ENCODE measurements around the gene SHKBP1.
"Not testable (repeated sequence)": the region's sequence is repeated elsewhere in the genome, so short reads cannot be mapped to it uniquely, and the experiment has no call there.

The SHKBP1 gene, protein sequence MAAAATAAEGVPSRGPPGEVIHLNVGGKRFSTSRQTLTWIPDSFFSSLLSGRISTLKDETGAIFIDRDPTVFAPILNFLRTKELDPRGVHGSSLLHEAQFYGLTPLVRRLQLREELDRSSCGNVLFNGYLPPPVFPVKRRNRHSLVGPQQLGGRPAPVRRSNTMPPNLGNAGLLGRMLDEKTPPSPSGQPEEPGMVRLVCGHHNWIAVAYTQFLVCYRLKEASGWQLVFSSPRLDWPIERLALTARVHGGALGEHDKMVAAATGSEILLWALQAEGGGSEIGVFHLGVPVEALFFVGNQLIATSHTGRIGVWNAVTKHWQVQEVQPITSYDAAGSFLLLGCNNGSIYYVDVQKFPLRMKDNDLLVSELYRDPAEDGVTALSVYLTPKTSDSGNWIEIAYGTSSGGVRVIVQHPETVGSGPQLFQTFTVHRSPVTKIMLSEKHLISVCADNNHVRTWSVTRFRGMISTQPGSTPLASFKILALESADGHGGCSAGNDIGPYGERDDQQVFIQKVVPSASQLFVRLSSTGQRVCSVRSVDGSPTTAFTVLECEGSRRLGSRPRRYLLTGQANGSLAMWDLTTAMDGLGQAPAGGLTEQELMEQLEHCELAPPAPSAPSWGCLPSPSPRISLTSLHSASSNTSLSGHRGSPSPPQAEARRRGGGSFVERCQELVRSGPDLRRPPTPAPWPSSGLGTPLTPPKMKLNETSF

DNA sequence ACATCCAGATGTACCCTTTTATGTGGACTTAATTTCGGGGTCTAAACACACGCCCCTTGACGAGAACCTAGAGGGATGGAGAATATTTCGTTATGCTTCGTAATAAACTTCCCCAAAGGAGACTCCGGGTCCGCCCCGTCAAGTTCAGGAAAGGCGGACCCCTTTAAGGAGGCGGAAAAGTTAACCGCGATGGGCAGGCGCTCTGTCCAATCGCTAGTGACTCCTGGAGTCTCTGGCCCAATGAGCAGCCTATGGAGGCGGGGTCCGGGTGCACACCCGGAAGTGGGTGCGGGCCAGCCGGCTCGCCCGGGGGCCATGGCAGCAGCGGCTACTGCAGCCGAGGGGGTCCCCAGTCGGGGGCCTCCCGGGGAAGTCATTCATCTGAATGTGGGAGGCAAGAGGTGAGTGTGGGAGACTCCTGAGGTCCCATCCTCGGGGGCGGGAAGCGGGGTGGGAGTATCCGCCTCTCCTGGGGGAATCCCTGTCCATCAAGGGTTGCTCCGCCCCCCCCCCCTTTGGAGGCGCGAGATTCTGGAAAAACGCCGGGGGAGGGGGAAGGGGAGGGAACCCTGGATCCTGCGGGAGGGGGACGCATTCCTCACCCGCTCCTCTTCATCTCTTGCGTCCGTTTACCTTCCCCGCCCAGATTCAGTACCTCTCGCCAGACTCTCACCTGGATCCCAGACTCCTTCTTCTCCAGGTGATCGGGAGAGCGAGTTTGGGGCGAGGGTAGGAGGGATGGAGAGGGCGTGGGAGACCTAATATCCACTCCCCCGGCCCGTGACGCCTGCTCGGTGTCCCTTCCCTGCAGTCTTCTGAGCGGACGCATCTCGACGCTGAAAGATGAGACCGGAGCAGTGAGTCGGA is at the start of gene SHKBP1:
Gene SHKBP1 (plus strand): TSS at position 289 of the 867 bp plus-strand sequence. CDS start 27 bp downstream, at position 316.
- peak; percentile 100 for DNase-seq (ENCODE audit: low spot score)

DNA sequence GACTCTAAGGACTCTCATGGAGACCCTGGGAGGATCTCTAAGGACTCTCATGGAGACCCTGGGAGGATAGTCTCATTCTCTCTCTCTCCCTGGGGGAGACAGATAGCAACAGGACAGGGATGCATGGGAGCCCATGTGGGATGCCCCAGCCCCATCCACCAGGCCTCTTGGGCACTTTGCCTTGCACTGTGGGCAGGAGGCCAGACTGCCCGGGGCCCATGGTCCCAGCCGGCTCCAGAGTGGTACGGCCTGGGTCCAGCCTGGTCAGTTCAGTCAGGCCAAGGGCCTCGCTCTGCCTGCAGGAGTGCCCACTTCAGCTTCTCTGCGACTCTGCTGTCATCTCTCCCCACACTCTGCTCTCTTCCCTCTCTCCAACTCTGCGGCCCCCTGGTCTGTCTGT is 48.6 kb upstream of the SHKBP1 start:
- no peak for DNase-seq (ENCODE audit: low spot score)

DNA sequence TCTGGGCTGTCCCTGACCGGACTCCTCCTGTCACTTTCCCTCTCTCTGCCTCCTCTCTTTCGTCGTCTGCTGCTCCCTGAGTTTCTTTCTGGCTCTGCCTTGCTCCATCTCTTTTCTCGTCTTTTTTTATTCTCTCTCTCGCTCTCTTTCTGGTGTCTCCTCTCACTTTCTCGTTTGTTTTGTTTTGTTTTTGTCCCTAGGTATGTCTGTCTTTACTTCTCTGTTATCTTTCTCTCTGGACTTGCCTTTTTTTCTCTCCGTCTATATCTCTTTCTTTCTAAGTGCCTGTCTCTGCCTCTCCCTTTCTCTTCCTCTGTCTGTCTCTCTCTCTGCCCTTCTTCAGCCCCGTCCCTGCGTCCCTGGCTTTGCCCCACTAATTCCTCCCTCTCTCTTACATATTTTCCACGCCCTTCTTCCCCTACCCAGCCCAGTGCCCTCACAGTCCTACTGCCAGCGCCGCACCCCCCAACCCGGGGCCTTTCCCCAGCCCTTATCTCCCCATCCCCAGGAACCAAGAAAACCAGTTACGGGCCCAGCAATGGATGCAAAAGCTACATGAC is 48.1 kb upstream of the SHKBP1 start:
- DNase-seq (ENCODE audit: low spot score) = no peak

DNA sequence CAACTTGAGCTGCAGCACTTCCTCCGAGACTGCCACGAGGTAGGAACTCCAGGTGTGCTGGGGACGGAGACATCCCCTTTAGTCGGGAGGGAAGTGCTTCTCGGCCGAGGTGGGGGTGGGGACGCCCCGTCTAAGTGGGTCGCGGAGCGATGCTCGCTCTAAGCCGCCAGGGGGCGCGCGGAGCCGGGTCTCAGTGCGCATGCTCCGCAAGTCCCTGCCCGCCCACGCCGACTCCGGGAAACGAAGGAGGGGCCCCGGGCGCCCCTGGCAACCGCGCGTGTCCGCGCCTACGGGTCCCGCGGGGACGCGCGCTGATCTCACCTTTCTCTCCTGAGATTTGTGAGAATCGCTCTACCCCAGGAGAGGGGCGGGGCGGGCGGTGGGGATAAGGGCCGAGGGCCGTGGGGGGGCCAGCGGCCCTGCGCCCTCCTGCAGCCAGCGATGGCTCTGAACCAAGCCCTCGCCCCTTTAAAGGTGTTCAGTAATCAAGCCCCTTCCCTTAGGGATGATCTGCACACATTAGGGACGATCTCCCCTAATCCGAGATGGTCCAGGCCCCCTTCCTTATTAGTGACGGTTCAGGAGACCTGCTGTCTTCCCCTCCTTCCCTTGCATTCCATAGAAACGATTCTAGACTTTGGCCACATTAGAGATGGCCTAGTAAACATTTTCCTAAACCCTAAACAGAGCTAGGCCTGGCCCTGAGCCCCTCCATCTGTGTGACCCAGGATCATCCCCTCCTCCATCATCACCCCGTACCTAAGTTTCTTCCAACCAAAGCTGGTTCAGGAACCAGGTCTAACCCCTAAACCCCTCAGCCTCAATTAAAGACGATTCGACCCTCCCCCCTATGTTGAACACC is 47.3 kb upstream of the SHKBP1 start:
- DNase-seq (ENCODE audit: low spot score) = peak; percentile 98

DNA sequence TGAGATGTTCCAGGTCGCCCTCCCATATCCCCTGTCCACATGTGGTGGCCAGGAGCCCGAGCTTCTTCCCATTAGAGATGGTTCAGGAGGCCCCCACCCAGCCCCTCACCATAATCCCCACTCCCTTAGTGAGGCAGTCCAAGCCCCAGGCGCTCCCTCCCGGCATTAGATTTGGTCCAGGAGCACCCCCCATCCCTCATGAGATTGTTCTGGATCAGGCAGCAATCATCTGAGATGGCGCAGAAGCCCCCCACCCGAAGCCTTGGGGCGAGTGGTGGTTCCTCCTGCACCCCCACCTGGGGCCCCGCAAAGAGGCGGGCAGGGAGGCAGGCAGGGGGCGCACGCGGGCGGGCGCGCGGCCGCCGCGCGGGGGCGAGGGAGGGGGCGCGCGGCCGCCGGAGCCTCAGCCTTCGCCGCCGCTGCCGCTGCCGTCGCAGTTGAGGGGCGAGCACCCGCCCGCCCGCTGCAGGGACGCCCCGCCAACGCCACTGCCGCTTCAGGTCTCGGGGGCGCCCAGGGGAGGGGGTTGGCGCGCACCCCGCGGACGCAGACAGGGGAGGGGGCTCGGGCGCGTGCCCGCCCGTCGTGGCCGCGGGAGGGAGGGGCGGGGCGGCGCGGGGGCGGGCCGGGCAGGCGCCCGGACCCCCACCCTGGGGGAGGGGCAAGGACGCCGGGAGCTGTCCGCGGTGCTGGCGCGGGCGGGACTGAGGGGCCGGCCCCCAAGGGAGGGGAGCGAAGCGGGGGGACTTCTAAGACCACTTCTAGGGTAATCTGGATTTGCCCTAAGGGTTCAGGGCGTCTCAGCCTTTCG is 46.4 kb upstream of the SHKBP1 start:
- no peak for DNase-seq (ENCODE audit: low spot score)

DNA sequence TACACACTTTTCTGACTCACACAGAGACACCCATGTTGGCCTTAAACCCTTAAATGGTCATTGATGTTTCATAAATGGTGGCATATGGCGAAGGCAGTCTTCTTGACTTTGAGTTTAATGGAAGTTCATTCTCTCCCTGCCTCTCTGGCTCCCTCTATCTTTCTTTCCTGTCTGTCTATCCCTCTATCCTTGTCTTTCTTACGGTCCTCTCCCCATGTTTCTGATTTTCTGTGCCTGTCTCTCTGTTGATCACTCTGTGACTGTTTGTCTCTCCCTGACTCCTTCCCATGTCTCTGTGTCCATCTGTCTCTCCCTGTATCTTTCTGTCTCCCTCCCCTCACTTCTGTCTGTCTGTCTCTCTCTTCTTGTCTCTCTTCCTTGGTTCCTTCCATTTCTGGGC is 43.2 kb upstream of the SHKBP1 start:
- no peak for DNase-seq (ENCODE audit: low spot score)

DNA sequence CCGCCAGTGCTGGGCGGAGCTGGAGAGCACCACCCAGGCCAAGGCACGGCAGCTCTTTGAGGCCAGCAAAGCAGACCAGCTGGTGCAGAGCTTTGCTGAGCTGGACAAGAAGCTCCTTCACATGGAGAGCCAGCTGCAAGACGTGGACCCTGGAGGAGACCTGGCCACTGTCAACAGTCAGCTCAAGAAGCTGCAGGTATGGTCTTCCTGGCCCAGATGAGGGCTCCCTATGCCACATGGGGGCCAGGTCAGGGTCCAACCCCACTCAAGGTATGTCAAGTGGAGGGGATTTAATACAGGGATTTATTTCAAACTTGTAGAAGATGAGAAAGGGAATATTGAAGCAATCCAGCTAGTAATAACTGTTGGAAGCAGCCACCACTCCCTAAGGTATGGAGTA is 42.5 kb upstream of the SHKBP1 start:
- no peak for DNase-seq (ENCODE audit: low spot score)

DNA sequence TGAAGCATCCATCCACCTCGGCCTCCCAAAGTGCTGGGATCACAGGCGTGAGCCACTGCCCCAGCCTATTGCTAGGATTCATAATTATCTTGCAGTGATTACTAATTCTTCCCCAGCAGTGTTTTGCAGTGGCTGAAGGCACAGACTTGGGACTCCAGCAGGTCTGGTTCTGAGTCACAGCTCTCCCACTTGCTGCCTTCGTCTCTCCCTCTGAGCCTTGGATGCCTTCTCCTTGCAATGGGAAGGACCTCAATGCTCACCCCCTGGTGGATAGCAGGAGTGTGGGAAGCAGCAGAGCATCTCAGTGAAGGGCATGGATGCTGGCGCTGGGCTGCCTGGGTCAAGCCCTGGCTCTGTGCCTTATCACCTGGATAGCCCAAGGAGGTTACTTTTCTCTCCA is 37.6 kb upstream of the SHKBP1 start:
- DNase-seq (ENCODE audit: low spot score) = no peak

DNA sequence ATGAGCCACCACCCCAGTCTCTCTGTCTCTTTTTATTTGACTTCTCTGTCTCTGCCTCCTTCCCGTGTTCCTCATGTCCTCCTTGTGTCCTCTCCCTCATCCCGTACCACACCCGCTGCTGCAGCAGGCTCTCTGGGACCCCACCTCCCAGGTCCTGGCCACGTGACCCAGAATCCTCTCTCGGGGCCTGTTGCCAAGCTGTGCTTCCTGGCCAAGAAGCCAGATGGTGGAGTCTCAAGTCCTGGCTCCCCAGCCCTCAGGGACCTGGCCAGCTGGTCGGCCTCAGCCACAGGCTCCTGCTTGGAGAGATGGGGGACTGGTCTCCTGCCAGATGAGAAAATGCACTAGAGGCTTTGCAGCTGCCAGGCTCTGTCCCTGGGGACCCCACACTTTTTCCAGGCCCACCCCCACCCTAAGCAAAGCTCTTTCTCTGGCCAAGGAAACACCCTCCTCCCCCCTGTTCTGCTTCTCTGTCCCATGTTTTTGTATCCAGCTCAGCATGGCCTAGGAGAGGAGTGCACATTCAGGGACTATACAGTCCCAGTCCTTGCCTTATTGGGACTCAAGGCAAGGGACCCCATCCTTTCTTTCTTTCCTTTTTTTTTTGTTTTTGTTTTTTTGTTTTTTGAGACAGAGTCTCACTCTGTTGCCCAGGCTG is 34.3 kb upstream of the SHKBP1 start:
- peak; percentile 72 for DNase-seq (ENCODE audit: low spot score)

DNA sequence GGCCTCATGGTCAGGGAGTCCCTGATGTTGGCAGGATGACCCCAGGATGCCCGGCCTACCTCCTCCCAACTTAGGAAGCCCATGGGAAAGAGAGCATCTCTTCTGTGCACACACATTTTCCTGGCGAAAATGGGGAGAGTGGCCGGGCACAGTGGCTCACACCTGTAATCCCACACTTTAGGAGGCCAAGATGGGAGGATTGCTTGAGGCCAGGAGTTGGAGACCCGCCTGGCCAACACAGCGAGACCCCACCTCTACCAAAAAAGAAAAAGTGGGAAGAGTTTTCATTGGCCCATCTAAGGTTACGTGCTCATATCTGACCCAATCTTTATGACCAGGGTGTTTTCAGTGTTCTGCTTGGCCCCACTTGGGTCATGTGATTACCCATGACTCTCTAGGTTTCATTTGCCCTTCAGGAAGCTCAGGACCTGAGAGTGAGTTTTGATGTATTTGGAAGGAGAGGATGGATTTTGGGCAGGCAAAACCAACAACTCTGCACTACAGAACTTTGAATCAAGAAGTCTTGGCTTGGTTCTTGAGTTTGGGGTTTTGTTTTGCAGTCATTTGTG is 33.6 kb upstream of the SHKBP1 start:
- DNase-seq (ENCODE audit: low spot score) = no peak

DNA sequence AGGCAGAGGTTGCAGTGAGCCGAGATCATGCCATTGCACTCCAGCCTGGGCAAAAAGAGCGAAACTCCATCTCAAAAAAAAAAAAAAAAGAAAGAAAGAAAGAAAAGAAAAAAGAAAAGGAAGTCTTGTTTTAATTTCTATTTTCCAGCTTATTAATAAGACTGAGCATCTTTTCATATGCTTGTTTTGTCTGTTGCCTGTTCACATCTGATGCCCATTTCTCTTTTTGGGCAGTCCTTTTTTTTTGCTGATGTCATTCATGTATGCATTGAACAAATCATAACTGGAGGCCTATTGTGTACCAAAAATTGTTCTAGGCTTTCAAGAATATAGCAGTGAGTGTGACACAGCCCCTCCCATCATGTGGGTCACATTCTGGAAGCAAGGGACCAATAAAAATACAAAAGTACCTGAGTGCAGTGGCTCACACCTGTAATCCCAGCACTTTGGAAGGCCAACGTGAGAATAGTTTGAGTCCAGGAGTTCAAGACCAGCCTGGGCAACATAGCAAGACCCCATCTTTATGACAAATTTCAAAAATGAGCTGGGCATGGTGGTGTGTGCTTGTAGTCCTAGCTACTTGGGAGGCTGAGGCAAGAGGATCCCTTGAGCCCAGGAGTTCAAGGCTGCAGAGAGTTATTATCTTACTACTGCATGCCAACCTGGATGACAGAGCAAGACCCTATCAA is 30.4 kb upstream of the SHKBP1 start:
- DNase-seq (ENCODE audit: low spot score) = not testable (repeated sequence)

DNA sequence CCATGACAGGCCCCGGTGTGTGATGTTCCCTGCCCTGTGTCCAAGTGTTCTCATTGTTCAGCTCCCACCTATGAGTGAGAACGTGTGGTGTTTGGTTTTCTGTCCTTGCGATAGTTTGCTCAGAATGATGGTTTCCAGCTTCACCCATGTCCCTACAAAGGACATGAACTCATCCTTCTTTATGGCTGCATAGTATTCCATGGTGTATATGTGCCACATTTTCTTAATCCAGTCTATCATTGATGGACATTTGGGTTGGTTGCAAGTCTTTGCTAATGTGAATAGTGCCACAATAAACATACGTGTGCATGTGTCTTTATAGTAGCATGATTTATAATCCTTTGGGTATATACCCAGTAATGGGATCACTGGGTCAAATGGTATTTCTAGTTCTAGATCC is 29.5 kb upstream of the SHKBP1 start:
- not testable (repeated sequence) for DNase-seq (ENCODE audit: low spot score)

DNA sequence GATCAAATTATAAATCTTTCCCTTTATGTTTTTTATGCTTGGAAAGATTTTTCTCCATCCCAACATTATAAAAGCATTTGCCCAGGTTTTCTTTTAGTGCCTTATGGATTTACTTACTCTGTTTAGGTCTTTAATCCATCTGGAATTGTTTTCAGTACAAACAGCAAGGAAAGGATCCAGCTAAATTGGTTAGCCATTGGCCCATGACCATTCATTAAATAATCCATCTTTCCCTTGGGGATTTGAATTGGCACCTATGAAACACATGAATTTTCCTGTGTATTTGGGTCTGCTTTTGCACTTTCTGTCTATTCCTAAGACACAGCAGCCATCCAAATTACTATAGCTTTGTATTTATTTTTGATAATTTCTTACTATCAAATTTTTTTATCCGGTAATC is 28.8 kb upstream of the SHKBP1 start:
- DNase-seq (ENCODE audit: low spot score) = no peak

DNA sequence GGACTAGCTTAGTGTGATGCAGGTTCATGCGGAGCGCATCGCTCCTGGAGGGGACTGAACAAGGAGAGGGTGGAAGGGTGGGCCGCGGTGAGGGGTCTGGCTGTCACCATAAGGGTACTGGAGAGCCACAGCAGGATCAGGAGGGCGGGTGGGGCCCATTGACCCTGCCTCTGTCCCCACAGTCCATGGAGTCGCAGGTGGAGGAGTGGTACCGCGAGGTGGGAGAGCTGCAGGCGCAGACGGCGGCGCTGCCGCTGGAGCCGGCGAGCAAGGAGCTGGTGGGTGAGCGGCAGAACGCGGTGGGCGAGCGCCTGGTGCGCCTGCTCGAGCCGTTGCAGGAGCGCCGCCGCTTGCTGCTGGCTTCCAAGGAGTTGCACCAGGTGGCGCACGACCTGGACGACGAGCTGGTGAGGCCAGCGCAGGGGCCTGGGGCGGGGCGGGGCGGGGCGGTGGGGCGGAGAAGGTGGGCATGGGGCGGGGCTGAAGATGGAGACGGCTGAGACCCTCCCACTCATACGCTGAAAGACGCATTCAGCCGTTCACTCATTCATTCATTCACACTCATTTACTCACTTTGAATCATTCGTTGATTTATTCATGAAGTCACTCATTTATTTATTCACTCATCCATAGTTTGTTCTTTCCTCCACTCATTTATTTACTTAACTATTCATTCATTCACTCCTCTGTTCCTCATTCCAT is 27.5 kb upstream of the SHKBP1 start:
- no peak for DNase-seq (ENCODE audit: low spot score)

DNA sequence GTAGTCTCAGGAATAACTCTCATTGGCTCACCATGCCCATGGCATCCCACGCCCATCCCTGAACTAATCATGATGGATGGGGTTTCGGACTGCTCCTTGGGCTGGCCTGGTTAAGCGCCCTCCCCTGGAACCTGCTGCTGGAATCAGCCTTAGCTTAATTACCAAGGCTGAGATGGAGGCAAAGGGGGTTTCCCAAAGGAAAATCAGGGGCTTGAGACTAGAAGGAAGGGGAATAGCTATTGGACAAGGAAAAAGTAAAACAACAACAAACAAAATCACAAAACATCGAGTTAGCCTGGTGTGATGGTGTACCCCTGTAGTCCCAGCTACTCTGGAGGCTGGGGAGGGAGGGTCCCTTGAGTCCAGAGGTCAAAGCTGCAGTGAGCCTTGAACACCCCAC is 25.7 kb upstream of the SHKBP1 start:
- no peak for DNase-seq (ENCODE audit: low spot score)

DNA sequence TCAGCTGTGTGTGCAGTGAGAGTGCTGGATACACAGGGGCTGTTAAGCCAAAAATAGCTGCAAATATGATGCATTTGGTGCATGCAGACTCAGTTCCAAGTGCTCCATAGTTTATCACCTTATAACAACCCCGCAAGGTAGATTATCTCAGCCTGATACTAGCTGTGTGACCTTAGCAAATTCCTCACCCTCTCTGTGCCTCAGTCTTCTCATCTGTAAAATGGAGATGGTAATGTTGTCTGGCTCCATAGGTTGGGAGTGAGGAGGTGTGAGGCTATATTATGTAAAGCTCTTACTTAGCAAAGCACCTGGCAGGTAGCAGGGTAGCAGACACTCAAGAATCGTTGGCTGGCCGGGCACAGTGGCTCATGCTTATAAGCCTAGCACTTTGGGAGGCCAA is 23.8 kb upstream of the SHKBP1 start:
- DNase-seq (ENCODE audit: low spot score) = no peak

DNA sequence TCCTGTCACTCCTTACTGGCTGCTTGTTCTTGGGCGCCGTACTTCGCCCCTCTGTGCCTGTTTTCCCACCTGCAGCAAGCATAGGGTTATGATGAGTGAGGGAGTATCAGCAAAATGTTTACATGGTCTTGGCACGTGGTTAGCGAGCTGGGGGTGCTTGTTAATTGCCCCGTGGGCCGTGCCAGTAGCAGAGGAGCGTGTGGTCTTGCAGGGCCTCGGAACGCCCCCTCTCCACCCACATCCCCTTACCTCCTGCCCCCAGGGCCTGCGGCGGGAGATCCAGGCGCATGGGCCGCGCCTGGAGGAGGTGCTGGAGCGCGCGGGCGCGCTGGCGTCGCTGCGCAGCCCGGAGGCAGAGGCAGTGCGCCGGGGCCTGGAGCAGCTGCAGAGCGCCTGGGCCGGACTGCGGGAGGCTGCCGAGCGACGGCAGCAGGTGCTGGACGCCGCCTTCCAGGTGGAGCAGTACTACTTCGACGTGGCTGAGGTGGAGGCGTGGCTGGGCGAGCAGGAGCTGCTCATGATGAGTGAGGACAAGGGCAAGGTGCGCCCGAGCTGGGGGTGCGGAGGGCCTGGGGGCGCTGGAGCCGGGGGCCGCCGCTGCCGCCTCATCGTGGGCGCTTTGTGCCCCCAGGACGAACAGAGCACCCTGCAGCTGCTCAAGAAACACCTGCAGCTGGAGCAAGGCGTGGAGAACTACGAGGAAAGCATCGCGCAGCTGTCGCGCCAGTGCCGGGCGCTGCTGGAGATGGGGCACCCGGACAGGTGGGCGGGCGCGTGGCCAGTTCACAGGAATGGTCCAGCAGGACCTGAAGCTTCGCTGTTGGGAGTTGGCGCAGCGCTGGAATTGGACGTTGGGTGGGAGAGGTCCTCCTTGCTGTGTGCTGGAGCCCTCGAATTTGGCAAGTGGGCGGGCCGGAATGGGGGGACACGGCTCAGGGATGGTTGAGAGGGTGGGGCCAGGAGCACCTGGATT is 22.5 kb upstream of the SHKBP1 start:
- no peak for DNase-seq (ENCODE audit: low spot score)

Measured in hepatic stellate cell (primary cell).